HG03045 (cell line): Measurements from ENCODE around the gene NHSL1.

Experiments used
- ATAC-seq: cut with Tn5 transposase; IDR thresholded peaks from one replicate; pipeline ENCODE4 v1.9.1; 2021; ENCODE audit warnings: mild to moderate bottlenecking, moderate library complexity; ENCODE audit not compliant: unreplicated experiment

The NHSL1 gene

DNA sequence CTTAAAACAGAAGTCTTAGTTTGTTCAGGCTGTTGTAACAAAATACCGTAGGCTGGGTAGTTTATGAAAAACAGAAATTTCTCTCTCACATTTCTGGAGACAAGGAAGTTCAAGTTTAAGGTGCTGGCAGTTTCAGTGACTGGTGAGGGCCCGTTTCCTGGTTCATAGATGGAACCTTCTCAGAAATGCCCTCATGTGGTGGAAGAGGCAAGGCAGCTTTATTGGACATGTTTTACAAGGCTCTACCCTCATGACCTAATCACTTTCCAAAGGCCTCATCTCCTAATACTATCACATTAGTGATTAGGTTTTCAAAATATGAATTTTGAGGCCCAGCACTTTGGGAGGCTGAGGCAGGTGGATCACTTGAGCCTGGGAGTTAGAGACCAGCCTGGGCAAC, 92.9 kb downstream of the NHSL1 start:
- no peak for ATAC-seq

DNA sequence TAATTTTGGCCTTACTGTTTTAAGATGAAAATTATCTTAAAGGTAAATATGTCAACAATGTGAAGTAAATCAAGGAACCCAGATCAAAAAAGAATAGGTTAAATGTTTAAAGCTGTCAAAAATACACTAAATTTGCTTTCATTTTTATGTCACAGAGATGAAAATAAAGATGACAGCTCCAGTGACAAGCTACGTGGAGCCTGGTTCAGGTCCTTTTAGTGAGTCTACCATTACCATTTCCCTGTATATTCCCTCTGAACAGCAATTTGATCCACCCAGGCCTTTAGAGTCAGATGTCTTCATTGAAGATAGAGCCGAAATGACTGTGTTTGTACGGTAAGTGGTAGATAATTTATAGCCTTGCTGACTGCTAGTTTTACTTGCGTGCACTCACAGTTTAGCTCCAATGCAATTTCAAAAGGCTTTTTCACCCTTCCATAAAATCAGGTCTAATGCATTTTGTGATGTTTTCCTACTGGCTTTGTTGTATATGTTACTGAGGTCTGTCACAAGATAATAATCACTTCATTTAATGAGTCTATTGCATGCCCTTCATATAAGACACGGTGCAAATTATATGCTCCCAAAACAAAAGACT, 93.4 kb downstream of the NHSL1 start:
- ATAC-seq: no peak

DNA sequence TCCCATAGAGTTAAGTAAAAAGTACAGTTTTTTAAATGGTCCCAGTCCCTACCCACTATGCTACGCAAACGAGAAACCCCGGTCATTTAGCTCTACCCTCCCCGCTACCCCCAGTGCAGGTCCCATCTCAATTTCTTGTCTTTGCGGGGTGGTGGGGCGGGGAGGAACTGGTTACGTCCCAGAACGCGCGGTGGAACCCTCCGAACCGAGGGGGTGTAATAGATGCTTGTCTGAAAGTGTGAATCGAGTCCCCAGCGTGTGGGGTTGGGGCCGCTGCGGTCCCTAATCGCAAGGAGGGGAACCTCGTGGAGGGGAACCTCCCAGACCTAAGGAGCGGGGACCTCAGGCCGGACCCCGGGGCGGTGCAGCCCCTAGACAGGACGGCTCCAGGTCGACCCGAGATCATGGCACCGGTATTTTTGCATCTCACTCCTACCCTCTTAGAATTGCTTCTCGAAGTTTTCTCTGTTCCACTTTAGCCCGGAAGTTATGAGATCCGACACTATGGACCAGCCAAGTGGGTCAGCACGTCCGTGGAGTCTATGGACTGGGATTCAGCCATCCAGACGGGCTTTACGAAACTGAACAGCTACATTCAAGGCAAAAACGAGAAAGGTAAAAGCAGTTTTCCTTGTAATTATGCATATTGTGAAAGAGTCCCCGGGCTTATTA, 94.5 kb downstream of the NHSL1 start:
- peak; percentile 10 for ATAC-seq

DNA sequence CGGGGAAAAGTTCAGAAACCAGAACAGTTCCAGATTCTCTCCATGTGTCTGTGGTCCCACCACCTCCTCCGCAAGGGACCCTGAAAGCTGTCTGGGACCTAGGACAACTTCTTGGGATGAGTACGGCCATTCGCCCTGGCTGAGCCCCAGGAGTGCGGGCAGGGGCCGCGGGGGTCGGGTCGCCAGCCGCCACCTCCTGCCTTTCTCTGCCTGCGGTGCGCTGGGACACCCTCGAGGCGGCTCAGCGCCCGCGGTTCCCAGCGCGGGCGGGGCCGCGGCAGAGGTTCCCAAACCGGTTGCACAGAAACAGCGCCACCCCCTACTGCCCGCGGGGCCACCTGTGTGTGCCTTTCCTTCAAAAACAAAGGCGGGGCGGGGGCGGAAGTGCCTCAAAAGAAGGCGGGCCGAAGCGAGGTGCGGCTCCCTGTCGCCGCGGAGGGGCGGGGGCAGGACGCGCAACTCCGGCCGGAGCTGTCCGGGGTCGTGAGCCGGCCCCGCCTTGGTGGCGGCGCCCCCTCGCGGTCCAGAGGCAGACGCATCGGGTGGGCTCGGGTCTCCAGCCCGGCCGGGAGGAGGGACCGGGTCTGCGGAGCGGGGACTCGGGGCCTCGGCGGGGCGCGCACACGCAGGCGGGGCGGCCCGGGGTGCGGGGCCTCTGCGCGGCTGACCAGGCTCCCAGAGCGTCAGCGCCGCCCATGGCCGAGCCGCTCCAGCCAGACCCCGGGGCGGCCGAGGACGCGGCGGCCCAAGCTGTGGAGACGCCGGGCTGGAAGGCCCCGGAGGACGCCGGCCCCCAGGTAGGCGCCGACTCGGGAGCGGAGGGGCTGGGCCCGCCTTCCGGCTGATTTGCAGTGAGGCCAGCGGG, 95.3 kb downstream of the NHSL1 start, which contains the start of gene HEBP2:
Gene HEBP2 (plus strand): TSS at position 423 of the 865 bp plus-strand sequence. CDS start 273 bp downstream, at position 696.
- ATAC-seq: peak; percentile 95

DNA sequence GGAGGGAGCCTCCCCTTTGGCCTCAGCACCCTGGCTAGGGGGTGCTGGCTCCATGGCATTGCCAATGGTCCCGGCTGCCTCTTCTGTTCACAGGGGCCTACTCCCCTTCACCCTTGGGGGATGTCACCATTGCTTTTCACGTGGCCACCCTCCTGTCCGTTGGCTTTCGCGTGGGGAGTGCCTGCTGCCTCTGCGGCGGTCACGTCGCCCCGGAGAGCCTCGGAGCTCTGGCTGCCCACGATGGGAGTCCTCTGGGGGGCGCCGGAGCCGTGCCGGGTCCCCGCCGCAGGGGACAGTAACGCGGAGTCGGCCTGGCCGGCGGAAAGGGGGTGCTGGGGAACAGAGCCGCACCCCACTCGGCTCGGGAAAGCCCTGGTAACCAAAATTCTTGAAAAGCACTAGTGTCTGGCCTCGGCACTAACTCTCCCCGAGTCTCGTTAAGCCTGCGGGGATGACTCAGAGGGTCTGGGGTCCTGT, 95.9 kb downstream of the NHSL1 start:
- ATAC-seq: peak; percentile 19

DNA sequence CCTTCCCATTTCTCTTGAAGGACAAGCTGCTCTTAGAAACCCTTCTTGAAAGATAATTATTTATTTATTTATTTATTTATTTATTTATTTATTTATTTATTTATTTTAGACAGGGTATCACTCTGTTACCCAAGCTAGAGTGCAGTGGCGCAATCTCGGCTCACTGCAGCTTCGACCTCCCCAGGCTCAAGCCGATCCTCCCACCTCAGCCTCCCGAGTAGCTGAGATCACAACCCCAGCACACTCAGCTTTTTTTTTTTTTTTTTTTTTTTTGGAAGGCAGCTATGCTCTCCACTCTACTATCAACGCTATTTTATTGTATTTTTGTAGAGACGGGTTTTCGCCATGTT, 96.5 kb downstream of the NHSL1 start:
- no peak for ATAC-seq

DNA sequence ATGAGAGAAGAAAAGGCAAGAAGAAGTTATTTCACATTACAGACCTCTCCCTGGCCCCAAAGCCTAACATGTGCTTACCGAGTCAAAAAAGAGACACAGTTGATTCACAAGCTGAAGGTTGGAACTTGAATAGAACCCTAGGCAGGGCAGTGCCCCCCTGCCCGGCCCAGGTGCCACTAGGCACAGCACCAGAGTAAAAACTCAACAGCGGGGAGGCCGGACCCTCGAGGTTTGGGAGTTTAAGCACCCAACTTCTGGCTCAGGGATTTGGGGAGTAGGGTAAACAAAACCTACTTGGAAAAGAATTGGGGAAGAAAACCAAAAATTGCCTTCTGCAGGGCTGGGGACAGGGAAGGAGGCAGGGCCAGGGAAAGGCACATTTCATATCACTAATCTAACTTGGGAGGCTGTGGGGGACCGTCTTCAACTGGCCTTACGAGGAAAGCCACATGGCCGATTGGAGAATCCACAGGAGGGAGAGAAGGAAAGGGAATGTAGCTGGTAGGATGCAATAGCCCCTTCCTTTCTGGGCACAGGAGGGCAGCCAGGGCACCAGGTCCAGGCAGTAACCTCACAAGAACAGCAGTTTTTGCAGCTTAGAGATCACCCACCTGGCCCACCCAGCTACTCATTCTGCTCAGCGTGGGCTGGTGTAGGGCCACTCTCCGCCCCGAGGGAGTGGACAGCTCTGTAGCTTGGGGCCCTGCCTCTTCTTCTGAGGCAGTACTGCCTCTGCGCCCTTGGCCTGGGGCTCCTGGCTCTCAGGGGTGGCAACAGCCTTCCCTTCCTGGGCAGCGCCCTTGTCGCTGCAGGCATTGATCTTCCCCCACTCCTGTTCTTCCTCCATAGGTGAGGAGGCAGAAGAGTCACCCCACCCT, 97.1 kb downstream of the NHSL1 start:
- no peak for ATAC-seq

DNA sequence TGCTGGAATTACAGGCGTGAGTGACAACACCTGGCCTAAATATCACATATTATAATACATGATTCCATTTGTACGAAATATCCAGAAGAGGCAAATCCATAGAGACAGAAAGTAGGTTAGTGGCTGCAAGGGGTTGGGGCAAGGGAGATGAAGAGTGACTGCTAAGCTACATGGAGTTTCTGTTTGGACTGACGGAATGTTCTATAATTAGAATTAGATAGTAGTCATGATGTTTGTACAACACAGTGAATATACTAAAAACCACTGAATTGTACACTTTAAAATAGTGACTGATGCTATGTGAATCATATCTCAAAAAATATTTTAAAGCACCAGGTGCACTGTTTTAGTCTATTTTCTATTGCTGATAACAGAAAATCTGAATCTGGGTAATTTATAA, 99.0 kb downstream of the NHSL1 start:
- no peak for ATAC-seq

DNA sequence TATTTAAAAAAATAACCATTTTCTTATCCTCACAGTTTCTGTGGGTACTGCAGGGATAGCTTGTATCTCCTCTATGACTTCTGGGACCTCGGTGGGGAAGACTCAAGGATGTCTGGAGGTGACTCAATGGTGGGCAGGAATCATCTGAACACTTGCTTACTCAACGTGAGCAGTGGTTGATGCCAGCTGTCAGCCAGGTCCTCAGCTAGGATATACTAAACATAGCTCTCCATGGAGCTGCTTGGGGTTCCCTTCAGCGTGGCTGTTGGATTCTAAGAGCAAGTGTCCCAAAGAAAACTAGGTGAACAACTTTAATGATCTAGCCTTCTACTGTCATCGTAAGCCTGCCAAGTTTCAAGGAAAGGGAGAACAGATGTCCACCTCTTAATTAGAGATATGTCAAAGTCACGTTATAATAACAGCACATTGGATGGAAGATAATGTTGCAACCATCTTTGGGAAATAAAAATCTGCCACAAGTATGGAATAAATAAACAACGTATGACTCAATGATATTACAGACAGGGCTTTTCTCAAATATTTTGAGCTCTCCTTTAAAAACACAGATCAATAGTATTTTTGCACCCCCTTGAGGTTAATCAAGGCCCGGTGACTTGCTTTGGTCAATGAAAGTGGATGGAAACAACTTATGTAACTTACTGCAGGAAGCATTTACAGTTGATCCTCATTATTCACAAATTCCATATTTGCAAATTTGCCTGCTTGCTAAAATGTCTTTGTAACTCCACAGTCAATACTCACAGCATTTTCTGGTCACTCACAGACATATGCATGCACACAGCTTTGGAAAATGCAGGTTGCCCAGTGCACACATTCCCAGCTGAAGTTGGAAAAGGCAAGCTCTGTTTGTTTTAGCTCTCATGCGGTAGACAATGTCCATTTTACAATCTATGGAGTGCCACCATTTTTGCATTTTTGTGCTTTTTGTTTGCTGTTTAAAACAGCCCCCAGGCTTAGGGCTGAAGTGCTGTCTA, 101.9 kb downstream of the NHSL1 start:
- no peak for ATAC-seq

DNA sequence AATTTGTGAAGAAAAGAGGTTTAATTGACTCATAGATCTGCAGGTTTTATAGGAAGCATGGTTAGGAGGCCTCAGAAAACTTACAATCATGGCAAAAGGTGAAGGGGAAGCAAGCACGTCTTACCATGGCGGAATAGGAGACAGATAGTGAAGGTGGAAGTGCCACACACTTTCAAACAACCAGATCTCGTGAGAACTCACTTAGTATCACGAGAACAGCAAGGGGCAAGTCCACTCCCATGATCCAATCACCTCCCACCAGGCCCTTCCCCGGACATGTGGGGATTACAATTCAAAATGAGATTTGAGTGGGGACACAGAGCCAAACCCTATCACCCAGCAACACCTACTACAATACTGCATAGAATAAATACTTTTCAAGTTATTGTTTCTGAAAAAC, 102.6 kb downstream of the NHSL1 start:
- no peak for ATAC-seq

DNA sequence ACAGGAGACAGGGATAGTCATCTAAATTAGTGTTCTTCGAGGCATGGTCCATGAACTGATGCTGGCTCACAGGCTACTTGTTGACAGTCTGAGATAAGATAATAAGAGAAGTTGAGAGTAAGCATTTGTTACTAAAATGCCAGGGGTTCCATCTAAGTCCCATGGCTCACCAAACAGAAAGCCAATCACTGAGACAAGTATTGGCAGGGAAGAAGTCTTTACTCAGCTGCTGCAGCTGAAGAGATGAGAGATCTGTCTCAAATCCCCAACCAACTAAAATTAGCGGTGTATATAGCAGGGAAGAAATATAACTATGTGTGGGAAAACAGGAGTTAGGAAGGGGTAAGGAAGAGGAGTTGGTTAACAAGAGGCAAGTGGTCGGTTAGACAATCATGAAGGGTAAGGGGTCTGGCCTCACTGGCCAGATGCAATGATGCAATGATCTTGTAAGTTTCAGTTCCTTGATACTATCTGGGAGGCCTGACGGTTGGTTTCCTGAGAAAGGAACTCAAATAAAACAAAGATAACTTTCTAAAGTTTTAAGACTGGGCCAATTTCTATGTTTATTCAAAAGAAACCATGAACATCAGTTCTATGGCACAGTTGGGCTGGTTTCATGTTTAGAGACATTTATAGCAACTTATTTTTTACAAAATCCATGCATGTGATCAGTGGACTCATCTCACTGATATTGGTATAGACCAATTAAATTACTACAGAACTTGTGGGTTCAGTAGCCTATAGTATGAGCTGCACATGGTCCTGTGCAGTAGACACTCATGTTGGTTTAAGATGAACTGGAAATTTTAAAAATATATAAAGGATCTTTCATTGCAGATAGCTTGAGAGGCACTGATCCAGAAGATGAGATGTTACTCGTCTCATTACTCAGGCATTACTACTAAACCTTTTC, 105.2 kb downstream of the NHSL1 start:
- ATAC-seq: no peak

DNA sequence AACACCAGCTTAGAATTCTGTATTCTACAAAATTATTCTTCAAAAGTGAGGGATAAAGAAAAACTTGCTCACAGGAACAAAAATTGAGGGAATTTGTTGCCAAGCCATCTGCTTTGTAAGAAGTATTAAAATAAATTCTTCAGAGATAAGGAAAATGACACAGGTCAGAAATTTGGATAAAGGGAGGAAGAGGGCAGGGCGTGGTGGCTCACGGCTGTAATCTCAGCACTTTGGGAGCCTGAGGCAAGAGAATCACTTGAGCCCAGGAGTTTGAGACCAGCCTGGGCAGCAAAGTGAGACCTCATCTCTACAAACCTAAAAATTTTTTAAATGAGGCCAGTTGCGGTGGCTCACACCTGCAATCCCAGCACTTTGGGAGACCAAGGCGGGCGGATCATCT, 109.7 kb downstream of the NHSL1 start:
- no peak for ATAC-seq

DNA sequence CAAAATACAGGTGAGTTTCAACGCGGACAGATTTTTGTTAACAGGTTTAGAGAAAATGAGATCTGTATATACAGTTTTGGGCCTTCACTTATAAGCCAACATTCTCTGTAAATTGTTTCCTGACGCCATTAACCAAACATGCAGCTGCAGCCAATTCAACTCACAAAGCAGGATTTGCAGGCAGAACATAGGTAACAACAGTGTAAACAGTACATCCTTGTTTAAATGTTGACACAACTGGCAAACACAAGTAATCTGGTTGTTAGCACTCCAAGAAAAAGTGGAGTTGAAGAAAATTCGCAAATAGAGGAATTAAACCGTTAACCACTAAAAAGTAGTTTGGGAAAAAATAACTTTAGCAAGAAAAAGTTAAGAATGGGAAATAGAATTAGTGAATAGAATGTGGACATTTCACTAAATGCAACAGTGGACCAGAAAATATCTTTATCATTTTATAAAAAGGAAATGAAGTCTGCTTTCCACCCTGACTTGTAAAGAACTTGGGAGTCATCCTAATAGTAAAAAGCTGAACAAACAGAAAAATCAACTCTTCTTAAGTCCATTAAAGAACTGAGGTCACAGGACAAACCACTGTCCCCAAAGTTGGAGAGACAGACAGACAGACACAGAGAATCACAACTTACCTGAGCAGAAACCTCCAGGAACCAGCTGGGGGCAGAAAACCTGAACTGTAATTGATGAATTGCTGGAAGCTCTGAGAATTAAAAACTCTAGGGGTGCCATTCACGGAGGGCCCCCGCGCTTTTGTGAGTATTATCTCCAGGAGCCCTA, 111.5 kb downstream of the NHSL1 start:
- ATAC-seq: no peak

DNA sequence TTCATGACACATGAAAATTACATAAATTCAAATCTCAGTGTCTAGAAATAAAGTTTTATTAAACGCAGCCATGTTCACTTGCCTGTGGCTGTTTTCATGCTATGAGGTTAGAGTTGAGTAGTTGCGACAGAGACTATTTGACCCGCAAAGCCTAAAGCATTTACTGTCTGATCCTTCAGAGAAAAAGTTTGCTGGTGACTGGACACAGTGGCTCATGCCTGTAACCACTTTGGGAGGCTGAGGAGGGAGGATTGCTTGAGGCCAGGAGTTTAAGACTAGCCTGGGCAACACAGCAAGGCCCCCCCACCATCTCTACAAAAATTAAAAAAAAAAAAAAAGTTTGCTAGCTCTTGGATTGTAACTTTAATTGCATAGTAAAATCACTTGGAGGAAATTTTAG, 112.4 kb downstream of the NHSL1 start:
- no peak for ATAC-seq

DNA sequence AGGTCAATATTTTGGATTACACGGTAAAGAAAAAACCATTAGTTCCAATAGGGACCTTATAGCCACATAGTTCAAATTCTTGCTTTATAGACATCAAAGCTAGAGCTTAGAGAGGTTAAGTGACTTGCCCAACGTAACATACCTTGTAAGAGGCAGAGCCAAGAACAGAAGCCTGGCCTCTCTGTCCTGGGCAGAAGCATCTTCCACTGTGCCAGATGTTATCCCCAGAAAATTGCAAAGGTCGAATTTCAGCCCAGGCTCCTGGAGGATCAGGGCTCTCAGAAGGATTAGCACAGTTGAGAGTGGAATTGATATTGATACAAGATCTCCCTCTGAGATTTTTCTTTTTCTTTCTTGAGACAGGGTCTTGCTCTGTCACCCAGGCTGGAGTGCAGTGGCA, 115.5 kb downstream of the NHSL1 start:
- no peak for ATAC-seq

DNA sequence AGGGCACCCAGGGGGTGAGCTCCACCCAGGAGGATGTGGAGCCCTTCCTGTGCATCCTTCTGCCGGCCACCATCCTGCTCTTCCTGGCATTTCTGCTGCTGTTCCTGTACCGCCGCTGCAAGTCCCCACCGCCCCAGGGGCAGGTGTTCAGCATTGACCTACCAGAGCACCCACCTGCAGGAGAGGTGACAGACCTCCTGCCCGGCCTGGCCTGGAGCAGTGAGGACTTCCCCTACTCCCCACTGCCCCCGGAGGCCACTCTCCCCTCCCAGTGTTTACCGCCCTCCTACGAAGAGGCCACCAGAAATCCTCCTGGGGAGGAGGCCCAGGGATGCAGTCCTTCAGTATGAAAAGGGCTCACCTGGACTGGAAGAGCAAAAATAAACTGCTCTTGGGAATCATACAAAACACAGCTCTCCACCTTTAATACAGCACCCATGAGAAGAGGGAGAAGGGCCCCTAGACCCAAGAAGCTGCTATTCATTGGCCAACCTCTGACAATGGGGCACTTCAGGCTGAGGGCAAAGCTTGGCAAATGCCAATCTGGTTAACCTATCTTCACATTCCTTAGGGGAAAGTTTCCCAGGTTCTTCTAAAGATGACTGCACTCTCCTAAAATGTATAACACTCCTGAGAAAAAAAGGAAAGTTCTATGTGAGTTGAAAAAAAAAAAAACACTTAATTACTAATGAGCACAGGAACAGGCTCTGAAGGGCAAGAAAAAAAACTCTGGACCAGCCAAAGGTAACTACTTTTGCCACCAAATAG, 116.6 kb downstream of the NHSL1 start:
- ATAC-seq: no peak

DNA sequence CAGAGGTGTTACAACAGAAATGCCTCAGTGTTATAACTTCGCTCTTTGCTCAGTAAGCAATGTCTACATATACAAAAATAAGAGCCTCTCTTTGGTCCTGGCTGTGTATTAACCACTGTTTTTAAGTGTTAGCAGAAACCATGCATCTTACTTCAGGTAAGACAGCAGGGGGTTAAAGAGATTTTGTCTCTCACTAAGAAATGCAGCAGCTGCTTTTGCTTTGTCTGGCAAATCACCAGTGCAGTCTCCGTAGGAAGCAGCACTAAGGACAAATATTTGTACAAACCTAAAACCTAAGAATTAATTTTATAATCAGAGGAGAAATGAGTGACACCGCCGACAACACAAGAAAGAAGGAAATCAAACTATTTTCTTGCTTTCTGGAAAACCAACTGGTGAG, 120.8 kb downstream of the NHSL1 start:
- no peak for ATAC-seq
